ENCODE results near the gene FSD1L.

DNA sequence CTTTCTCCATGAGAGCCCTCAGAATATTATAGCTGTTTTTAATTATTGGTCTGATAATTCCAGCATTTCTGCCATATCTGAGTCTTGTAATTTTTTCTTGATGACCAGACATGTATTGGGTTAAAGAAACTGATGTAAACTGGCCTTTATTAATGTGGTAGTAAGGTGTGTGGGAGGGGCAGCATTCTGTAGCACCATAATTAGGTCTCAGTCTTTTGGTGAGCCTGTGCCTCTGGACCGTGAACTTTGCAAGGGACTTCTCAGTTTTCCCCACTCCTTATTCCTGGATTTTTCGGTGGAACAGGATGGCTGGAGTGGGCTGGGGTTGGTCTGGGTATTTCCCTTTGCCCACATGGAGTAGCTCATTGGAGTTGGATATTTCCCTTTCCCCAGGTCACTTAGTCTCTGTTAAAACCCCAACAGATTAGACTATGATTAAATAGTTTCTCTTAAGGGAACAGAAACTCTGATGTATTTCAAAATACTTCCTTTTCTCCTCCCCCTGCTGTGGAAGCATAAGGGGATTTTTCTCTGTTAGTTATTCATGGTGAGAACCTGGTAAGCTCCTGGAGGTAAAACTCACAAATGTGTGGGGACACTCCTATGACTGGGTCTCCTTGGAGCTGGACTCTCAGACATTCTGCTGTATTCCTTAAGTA is 52.4 kb downstream of the FSD1L start:
- TF ChIP-seq, protein P1, sequence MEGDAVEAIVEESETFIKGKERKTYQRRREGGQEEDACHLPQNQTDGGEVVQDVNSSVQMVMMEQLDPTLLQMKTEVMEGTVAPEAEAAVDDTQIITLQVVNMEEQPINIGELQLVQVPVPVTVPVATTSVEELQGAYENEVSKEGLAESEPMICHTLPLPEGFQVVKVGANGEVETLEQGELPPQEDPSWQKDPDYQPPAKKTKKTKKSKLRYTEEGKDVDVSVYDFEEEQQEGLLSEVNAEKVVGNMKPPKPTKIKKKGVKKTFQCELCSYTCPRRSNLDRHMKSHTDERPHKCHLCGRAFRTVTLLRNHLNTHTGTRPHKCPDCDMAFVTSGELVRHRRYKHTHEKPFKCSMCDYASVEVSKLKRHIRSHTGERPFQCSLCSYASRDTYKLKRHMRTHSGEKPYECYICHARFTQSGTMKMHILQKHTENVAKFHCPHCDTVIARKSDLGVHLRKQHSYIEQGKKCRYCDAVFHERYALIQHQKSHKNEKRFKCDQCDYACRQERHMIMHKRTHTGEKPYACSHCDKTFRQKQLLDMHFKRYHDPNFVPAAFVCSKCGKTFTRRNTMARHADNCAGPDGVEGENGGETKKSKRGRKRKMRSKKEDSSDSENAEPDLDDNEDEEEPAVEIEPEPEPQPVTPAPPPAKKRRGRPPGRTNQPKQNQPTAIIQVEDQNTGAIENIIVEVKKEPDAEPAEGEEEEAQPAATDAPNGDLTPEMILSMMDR (IDR thresholded peaks at IDR 0.05; ENCODE audit: low read depth, low read length), result no peak
- TF ChIP-seq EZH2phosphoT487 (IDR thresholded peaks at IDR 0.05; ENCODE audit: low read depth), result no peak

Data from OCI-LY3 (cell line).